H1 (cell line): ENCODE measurements around the gene SNED1.

Experiments used
- CTCF ChIP-seq, 3 experiments: IDR thresholded peaks; 1 replicate in 2 of 3; 2 replicates in 1 of 3; pipeline versions ENCODE4 v1.5.1 to v1.6.1; 2011; ENCODE audit warnings: low read length in 3 of 3, mild to moderate bottlenecking in 3 of 3, inconsistent platforms in 2 of 3, low read depth in 1 of 3, moderate library complexity in 1 of 3; ENCODE audit not compliant: insufficient read depth in 1 of 3; ENCODE audit errors: control extremely low read depth in 1 of 3
- FOSL1 ChIP-seq: IDR thresholded peaks from 2 replicates; pipeline ENCODE4 v1.6.1; 2011; ENCODE audit warnings: mild to moderate bottlenecking, low read depth, low read length, moderate library complexity; ENCODE audit not compliant: insufficient read depth

GRCh38 chr2:240972636-240973521 is 25.5 kb upstream of the SNED1 start:
- no peak for TF ChIP-seq CTCF (IDR thresholded peaks at IDR 0.05; ENCODE audit: control extremely low read depth in 1 of 3, insufficient read depth in 1 of 3, low read depth in 1 of 3, low read length in 3 of 3)
- TF ChIP-seq FOSL1: no peak
